HG03342 (cell line): Measurements from ENCODE around the gene SFT2D1.

Experiments used
- ATAC-seq: cut with Tn5 transposase; IDR thresholded peaks from one replicate; pipeline ENCODE4 v1.9.1; 2021; ENCODE audit warnings: mild to moderate bottlenecking, moderate library complexity; ENCODE audit not compliant: unreplicated experiment

Gene SFT2D1

GRCh38 chr6:166335378-166336302, 6.7 kb downstream of the SFT2D1 start:
- ATAC-seq = peak; percentile 48

- ATAC-seq = no peak
These were observed 7.5 kb downstream of the SFT2D1 start for GRCh38 chr6:166334878-166335277.

GRCh38 chr6:166333172-166333995, 9.0 kb downstream of the SFT2D1 start:
- ATAC-seq = peak; percentile 76

- ATAC-seq = no peak
These were observed 10.6 kb downstream of the SFT2D1 start for GRCh38 chr6:166331503-166332415.

GRCh38 chr6:166330612-166331011, 11.7 kb downstream of the SFT2D1 start:
- ATAC-seq = no peak

DNA sequence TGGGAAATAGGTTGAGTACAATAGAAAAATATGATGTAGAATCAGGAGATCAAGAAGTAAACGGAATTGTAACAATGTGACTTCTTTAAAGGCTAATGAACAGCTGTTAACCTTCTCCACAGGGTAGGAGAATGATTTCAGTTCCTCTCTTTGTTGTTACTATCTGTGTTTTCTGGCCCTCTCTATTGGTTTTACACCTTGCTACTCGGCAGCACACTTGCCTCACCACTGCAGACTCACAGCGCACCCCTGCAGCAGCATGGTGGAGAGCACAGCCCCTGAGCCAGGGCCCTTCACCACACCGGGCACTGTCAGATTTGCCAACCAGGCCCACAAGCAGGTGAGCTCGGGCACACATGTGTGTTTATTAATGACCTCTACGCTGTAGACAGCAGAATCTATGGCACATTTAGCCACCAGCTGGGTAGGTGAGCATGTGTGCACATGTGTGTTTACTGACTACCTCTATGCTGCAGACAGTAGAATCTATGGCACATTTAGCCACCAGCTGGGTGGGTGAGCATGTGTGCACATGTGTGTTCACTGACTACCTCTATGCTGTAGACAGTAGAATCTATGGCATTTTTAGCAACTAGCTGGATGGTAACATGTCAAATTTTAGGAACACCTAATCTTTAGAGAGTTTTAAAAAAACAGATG, 16.8 kb downstream of the SFT2D1 start:
- ATAC-seq = peak; percentile 90

GRCh38 chr6:166323395-166323794, 18.9 kb downstream of the SFT2D1 start:
- ATAC-seq = no peak

GRCh38 chr6:166318649-166319600, 23.4 kb downstream of the SFT2D1 start:
- ATAC-seq = no peak

DNA sequence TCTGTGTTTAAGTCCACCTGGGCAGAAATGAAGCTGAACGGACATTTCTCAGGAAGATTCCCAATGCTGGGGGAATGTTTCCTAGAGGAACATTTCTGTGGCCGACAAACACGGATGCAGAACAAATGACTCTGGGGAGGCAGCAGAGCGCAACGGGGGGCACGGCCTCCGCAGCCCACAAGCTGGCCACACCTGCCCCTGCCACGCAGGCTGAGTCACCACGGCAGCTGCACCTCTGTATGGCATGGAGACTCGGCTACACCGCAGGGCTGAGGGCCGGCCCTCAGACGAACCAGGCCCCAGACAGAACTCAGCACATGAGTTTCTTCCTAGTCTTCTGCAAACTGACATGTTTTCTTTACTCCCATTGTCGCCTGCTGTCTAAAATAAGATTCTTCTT, 24.1 kb downstream of the SFT2D1 start:
- no peak for ATAC-seq

- ATAC-seq = no peak
These were observed 24.8 kb downstream of the SFT2D1 start for GRCh38 chr6:166317261-166318212.

- no peak for ATAC-seq
These were observed 26.9 kb downstream of the SFT2D1 start for GRCh38 chr6:166315436-166315835.

DNA sequence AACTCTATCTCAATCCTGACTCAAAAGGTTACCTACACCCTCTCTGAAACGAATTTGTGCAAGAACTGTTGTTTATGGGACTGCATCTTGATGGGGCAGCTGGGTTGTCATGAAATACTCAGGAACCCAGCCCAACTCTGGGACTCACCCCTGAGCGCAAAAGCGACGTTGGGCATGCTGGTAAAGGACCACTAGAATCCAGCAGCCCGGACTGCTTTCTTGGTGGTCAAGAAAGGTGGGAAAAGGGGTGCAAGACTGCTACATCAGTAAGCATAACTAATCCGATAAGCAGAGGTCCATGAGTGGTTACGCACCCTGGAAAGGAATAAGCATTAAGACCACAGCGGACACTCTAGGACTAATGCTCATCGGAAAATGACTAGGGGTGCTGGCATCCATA, 27.9 kb downstream of the SFT2D1 start:
- no peak for ATAC-seq

DNA sequence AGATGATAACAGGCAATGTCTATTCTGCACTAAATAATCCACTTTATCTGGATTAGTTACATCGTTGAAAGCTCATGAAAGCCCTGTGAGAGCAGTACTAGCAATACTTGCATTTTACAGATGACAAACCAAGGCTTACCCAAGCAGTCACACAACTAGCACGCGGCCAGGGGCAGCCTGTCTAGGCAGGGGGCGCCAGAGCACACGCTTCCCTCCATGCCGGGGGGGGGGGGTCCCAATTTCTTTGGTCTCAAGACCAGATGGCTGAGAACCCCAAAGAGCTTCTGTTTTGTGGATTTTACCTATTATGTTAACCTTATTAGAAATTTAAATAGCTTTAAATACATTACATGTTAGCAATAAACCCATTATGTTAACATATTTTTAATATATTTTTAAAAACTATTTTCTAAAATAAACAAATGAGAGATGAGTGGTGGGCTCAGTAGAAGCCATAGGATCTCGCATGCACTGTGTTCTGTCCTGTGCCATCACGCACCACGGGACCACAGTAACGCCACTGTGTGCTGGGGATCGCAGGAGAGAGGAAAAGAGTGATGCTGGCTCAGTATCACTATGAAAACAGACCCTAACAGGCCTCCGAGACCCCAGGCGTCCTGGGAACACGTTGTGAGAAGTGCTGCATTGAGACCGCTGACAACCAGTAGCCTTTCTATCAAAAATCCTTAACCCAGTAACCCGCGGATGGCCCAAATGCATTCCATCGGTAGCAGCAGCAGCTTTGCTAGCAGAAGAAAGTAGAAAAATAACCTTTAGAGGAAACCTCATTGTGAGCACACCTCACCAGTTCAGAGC, 28.9 kb downstream of the SFT2D1 start:
- peak; percentile 60 for ATAC-seq

- no peak for ATAC-seq
These were observed 29.5 kb downstream of the SFT2D1 start for GRCh38 chr6:166312832-166313231.

GRCh38 chr6:166310634-166311033, 31.7 kb downstream of the SFT2D1 start:
- ATAC-seq = no peak

DNA sequence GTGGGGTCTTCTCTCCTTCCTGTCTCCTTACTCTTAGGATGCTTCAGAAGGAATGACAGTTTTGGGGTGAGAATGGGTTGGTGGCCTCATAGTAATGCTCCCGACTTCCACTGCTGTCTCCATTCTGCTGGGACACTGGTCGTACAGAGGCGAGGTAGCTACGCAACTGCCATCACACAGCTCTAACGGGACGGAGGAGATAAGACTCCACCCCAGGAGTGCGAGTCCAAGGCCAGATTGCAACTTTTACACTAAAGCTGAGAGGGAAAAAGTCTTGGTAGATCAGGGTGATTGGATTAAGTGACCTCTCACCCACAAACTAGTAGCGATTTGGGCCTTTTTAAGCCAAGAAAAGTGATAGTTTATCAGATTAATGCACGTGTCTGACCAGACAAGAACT, 32.4 kb downstream of the SFT2D1 start:
- ATAC-seq = no peak
